PC-9 (cell line): Measurements from ENCODE around the gene GALNT9.

ENCODE experiments used
- EZH2 ChIP-seq: fragments of 200-600 bp; sonication (generic); IDR thresholded peaks from 2 replicates; pipeline ENCODE4 v1.8.0; 2017; ENCODE audit warnings: antibody characterized with exemption, low read depth
- TF ChIP-seq, protein P1 (sequence below): fragments of 200-600 bp; sonication (generic); conservative IDR thresholded peaks from 2 replicates; pipeline ENCODE4 v1.6.1; 2017; ENCODE audit warnings: mixed run types, antibody characterized with exemption, mild to moderate bottlenecking, moderate library complexity

DNA sequence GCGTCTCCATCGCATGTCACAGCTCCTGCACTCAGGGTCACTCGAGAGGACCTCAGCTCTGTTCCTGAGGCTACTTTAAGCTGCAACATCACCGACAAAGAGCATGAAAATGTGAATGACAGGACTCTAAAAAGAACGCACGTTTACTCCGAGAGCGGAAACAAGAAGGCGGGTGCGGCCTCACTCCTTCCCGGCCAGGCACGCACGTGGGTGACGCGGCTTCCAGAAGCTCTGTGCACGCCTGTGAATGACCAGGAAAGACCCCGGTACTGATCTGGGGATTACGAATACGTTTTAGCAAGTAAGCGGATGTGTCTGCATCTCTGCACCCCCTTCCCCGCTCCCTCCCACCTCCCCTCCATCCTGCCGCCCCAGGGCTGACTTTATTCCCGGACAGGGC, 15.2 kb upstream of the GALNT9 start:
- TF ChIP-seq EZH2: no peak
- TF ChIP-seq, protein P1, sequence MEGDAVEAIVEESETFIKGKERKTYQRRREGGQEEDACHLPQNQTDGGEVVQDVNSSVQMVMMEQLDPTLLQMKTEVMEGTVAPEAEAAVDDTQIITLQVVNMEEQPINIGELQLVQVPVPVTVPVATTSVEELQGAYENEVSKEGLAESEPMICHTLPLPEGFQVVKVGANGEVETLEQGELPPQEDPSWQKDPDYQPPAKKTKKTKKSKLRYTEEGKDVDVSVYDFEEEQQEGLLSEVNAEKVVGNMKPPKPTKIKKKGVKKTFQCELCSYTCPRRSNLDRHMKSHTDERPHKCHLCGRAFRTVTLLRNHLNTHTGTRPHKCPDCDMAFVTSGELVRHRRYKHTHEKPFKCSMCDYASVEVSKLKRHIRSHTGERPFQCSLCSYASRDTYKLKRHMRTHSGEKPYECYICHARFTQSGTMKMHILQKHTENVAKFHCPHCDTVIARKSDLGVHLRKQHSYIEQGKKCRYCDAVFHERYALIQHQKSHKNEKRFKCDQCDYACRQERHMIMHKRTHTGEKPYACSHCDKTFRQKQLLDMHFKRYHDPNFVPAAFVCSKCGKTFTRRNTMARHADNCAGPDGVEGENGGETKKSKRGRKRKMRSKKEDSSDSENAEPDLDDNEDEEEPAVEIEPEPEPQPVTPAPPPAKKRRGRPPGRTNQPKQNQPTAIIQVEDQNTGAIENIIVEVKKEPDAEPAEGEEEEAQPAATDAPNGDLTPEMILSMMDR: no peak
